HG03045 (cell line): ENCODE measurements around the gene MFAP2.

Experiments used
- ATAC-seq: cut with Tn5 transposase; IDR thresholded peaks from one replicate; pipeline ENCODE4 v1.9.1; 2021; ENCODE audit warnings: mild to moderate bottlenecking, moderate library complexity; ENCODE audit not compliant: unreplicated experiment

MFAP2 gene

GRCh38 chr1:16981269-16981849, 939 bp upstream of the MFAP2 start:
- ATAC-seq, result no peak

GRCh38 chr1:16979475-16980327, 719 bp downstream of the MFAP2 start:
- ATAC-seq, result no peak

DNA sequence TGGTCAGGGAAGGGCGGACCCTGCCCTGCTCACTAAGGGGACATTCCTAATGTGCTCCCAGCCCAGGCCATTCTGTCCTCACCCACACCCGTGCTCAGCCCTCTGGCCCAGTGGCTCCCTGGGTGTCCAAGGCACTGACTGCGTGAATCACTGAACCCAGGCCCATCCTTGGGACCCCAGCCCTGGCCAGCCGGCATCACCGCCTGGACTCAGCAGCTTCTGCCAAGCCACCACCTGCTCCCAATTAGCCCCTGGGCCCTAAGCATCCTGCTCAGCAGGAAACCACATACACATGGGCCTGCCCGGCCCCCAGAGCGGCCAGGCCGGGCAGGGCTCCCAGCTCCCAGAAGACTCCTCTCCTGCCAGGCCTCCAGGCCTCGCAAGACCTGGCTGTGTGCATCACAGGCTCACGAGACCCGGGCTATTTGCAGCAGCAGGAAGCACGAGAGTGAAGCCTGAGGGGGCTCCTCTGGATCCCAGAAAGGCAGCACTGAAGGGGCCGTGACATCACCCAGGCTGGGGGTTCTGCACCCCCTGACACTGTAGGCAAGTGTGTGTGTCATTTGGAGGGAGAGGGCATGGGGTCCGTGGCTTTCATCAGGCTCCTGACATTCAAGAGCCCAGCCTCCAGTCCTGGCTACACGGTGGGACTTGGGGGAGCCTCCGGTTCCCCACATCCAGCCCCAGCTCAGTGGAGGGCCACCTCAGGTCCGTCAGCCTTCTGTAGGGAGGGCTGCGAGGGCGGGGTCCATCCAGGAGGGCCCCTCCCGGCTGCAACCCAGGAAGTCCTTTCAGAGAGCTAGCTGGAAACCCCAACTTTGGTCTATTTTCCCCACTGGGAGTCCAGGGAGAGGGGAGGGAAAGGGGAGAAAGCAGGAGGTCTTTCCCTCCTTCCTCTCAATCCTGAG, 1.6 kb downstream of the MFAP2 start:
- no peak for ATAC-seq

DNA sequence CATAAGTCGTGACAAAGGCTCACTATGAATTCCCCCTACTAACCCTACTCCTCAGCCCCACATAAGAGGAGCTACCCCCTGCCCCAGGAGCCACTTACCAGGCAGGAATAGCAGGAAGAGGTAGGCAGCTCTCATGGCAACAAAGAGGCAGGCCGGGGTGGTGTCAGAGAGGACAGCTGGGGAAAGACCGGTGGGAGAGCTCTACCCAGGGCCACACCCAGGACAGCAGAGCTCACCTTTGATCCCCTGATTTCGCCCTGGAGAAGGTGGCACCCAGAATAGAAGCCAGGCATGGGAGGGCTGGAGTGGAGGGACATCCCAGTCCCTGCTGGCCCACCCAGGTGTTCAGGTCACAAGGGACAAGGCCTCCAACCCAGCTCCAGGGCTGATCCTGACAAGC, 2.3 kb downstream of the MFAP2 start:
- ATAC-seq, result no peak

GRCh38 chr1:16977377-16977776, 3.0 kb downstream of the MFAP2 start:
- ATAC-seq, result no peak

- ATAC-seq, result no peak
Observed at GRCh38 chr1:16976966-16977365, 3.5 kb downstream of the MFAP2 start.

- ATAC-seq, result no peak
Observed at GRCh38 chr1:16975838-16976237, 4.6 kb downstream of the MFAP2 start.

DNA sequence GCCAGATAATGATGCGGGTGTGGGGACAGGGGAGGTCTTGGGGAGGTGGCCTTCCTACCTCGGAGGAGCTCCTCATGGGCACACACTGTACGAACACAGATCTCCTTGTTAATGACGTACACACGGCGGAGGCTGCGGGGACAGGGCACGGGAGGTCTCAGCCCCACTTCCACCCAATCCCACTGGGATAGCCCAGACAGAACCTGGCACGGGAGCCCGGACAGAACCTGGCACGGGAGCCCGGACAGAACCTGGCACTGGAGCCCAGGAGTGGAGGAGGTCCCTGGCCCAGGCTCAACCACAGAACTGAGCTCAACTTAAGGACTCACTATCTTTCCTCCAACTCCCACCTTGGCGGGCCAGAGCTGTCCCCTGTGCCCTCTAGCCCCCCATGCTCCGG, 5.2 kb downstream of the MFAP2 start:
- ATAC-seq, result no peak

GRCh38 chr1:16973215-16973614, 7.2 kb downstream of the MFAP2 start:
- ATAC-seq, result no peak

DNA sequence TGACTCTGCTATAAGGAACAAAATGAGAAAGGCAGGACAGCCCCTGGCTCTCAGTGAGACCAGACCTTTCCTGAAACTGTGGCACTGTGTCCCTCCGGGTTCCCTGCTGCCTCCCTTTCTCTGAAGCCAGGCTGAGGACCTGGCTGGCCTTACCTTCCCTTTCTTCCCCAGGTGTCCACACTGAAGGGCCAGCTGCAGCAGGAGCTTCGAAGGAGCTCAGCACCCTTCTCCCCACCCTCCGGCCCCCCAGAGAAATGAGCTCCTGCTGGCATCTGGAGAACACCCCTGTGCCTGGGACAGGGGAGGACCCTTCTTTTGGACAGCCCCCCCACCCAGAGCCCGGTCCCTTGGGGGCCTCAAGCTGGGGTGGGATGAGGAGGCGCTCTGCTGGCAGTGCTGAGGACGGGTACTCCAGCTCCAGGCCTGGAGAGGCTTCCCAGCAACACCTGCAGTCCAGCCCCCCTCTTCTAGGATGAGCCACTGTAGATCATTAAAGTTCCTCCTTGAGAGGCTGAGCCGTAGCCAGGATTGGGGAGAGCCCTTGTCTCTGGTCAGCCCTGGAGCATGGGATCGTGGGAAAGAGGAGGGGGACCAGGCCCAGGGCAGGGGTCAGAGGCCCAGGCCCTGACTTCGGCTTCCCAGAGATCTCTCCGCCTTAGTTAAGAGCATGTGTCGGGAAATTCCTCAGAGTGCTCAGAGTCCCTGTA, 8.1 kb downstream of the MFAP2 start:
- no peak for ATAC-seq

GRCh38 chr1:16971341-16972188, 8.9 kb downstream of the MFAP2 start:
- ATAC-seq, result no peak

DNA sequence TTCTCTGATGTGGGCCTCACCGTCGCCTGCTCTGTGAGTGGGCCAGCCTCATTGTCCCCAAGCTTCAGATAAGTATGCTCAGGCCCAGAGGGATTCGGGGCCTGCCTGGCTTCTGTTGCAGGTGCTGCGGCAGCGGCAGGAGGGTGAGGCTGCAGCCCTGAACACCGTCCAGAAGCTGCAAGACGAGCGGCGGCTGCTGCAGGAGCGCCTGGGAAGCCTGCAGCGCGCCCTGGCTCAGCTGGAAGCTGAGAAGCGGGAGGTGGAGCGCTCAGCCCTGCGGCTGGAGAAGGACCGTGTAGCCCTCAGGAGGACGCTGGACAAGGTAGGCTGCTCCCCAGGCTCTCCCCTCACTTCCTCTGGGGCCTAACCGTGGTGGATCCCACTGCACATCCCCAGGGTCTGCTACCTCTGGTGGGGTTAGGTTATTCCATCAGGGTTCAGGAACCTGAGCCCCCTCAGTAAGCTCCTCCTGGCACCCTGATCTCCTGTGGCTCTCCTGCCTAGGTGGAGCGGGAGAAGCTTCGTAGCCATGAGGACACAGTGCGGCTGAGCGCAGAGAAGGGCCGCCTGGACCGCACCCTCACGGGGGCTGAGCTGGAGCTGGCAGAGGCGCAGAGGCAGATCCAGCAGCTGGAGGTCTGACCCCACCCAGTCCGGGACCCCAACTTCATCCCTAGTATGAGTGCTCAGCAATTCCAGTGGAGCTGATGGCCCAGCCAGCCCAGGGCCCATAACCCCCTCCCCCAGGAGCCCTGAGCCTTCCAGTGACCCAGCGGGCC, 10.1 kb downstream of the MFAP2 start:
- no peak for ATAC-seq

- no peak for ATAC-seq
Observed at GRCh38 chr1:16969651-16970050, 10.8 kb downstream of the MFAP2 start.

DNA sequence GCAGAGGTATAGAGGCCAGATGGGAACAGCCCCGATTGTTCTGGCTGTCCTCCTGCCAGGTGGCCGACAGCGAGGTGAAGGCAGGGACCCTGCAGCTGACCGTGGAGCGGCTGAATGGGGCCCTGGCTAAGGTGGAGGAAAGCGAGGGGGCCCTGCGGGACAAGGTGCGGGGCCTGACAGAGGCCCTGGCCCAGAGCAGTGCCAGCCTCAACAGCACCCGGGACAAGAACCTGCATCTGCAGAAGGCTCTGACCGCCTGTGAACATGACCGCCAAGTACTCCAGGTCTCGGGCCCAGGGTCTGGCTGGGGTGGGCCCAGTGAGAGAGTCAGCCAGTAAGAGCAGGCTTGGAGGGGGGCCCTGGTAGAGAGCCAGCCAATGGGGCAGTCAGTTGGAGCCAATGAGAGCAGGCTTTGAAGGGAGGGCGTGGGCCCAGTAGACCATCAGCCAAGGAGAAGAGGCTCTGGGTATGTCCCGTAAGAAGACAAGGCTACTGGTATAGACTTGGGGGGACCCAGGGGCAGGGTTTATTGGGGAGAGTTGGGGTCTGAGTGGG, 11.3 kb downstream of the MFAP2 start:
- ATAC-seq, result no peak

- no peak for ATAC-seq
Observed at GRCh38 chr1:16968372-16968771, 12.0 kb downstream of the MFAP2 start.

DNA sequence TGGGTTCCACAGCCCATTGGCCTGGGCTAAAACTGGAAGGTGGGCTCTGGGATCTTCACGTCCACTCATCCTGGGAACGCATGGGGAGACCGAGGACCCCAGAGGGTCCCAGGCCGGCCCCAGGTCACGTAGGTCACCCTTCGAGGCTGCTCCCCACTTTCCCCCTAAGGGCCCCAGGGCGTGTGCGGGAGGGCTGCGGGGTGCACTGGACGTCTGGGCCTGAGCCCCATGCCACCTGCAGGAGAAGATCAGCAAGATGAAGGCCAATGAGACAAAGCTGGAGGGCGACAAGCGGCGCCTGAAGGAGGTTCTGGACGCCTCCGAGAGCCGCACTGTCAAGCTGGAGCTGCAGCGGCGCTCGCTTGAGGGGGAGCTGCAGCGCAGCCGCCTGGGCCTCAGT, 12.5 kb downstream of the MFAP2 start:
- ATAC-seq, result no peak

DNA sequence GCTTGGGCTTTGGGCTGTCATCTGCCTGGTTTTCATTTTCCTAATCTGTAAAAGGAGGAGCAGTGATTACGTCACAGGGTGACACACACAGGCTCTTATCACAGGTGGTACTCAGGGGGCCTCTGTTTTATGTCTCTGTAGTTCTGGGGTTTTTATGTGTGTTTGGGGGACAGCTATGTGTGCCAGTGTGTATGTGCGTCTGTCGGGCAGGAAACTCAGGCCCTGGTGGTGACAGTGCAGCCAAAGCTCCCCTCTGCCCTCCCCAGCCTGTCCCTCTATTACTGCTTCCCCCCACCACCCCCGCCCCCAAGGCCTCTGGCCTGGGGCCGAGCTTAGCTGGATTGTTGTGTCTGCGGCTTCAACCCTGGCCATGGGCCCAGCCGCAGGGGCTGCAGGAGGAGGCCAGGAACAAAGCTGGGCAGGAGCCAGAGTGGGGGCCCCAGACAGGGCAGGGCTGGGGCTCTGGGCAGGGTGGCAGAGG, 13.3 kb downstream of the MFAP2 start:
- no peak for ATAC-seq

DNA sequence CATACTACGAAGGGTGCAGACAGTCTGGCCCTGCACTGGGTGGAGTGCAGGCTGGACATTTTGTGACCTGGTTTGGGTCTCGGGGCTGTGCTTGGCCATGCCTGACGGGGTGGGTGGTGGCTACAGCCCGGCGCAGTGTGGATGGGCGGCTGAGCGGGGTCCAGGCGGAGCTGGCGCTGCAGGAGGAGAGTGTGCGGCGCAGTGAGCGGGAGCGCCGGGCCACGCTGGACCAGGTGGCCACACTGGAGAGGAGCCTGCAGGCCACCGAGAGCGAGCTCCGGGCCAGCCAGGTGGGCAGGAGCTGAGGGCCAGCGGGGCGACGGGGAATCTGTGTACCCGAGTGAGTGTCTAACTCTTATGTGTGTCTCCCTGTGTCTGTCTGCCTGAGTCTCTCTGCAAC, 14.1 kb downstream of the MFAP2 start:
- no peak for ATAC-seq
